ENCODE measurements around the gene TUBA3D.
"Not testable (repeated sequence)": the region's sequence is repeated elsewhere in the genome, so short reads cannot be mapped to it uniquely, and the experiment has no call there.

TUBA3D gene

DNA sequence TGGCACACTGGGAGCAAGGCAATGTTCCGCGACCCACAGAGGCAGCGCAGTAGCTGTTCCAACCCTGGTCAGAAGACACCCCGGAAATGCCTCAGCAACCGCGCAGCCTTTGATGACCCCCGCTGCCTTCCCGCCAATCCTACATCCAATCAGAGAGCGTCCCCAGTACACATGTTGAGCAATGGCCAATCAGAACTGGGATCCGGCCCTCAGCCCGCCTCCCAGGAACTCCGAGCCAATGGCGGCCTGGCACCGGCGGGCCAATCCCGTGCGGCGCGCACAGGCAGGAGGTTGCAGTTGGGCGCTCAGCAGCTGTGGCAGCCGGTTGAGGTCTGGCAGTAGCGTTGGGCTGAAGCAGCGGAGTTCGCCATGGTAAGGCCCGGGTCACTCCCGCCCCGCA lies at the start of gene TUBA3D:
TUBA3D (plus strand) TSS at position 289 of the 400 bp plus-strand sequence; CDS start at position 370, 81 bp downstream.
- no peaks in the 10 kb centered on the region for H3K4me1 Mint-ChIP-seq
- H3K4me3 Mint-ChIP-seq: no peak within 1 kb of the TSS
- peaks cover 4% of the 10 kb centered on the region for H3K36me3 Mint-ChIP-seq
- no peaks in the 10 kb centered on the region for H3K27me3 Mint-ChIP-seq
- no peak within 1 kb of the TSS for H3K27ac Mint-ChIP-seq
- no peaks in the 10 kb centered on the region for H3K9me3 Mint-ChIP-seq

DNA sequence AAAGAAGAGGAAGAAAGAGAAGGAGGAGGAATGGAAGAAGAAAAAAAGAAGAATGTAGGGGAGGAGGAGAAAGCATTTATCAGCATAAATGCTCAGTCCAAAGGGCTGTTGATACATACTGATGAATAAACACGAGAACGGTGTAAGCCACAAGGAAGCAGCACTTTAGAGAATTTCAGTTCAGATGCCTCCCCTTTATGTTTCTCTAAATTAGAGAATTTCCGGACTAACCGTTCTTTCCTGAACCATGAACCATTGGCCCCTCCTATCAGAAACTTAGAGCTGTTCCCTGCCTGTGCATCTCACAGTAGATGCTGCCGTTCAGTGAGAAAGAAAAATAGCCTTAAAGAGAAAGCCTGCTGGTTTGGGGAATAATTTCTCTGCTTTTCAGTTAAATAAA lies 49.2 kb upstream of the TUBA3D start:
- H3K9me3 Mint-ChIP-seq: no peaks in the 10 kb centered on the region
- H3K4me1 Mint-ChIP-seq: peaks cover 5% of the 10 kb centered on the region
- no peak overlapping the region for H3K4me3 Mint-ChIP-seq
- no peaks in the 10 kb centered on the region for H3K36me3 Mint-ChIP-seq
- peaks cover 54% of the 10 kb centered on the region for H3K27me3 Mint-ChIP-seq
- H3K27ac Mint-ChIP-seq: no peak overlapping the region

DNA sequence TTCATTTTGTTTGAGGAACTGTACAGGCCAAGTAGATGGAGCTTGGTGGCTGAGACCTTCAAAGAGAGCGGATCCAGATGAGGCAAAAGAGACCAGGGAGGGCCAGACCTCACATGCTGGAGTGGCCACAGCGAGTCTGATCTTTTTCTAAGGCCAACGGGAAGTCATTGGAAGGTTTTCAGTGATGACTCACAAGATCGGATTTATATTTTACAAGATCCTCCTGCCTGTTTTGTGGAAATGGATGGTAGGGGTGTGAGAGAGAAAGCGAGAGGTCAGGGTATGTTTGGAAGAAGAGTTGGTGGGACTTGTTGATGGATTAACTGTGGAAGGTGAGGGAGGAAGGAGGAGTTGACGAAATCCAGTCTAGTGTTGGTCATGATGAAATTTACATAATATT lies 44.6 kb upstream of the TUBA3D start:
- Mint-ChIP-seq H3K36me3 (no peaks in the 10 kb centered on the region), H3K9me3 (no peaks in the 10 kb centered on the region), H3K27me3 (peaks cover 42% of the 10 kb centered on the region), H3K4me3 (no peak overlapping the region), H3K27ac (no peak overlapping the region), H3K4me1 (peaks cover 2% of the 10 kb centered on the region)

DNA sequence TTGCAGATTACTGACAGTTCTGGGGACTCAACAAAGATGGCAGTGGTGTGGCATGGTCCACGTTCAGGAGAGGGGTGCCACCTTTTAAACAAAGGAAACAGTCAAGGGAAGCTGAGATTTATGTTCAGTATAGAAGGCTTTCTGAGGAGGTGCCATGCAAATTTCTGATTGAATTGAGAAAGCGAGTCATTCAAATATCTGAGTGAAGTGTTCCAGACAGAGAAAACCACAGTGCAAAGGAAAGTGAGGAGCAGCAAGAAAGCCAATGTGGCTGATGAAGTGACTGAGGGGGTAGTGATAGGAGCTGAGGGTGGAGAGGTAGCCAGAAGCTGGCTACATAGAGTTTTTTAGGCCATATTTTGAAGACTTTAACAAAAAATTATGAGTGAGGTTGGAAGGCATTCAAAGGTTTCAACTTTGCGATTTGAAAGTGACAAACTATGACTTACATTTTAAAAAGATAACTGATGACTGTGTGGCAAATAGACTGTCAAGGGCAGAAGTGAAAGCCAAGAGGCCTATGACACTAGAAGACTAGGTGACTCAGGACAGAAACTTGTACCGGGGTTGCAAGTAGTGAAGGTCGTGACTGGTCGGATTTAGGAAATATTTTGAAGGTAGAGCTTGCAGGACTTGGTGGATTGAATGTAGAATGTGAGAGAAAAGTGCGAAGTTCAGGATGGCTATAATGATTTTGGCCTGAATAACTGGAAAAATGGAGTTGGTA lies 35.0 kb upstream of the TUBA3D start:
- not testable (repeated sequence) for H3K9me3 Mint-ChIP-seq, H3K4me3 Mint-ChIP-seq, H3K4me1 Mint-ChIP-seq, H3K27me3 Mint-ChIP-seq, H3K36me3 Mint-ChIP-seq
- peak overlapping the region; percentile 74 for H3K27ac Mint-ChIP-seq

DNA sequence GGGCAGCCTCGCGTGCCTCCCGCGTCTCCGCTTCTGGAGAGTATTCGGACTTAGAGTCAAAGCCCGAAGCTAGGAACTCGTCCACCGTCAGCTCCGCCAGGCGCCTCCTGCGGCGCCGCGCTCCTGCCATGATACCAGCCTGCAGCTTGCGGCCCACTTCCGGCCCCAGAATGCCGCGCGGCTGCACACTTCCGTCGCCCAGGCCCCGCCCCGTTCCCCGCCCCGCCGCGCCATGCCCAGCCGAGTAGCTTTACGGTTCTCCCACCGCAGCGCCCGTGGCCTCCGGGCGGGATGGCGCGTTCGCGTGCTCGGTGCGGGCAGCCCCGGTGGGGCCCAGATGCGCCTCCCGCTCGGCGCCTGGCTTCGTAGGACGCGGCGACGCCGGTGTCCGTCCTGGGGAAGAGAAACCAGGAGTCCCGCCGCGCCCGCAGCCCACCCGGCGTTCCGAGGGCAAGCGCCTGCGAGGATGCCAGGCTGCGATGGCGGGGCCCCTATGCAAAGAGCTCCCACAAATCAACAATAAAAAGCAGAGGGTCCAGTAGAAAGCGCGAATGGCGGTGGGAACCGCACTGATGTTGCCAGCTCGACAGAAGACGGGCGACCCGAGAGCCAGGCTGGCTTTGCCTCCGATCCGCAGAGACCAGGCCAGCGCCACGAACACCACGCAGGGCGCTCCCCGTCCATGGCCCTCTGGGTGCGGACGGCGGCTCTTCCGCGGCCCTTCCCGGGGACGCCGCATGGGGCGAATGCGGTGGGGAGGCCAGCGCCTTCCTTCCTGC lies 31.0 kb upstream of the TUBA3D start:
- not testable (repeated sequence) for H3K27me3 Mint-ChIP-seq, H3K9me3 Mint-ChIP-seq, H3K36me3 Mint-ChIP-seq, H3K4me3 Mint-ChIP-seq, H3K4me1 Mint-ChIP-seq, H3K27ac Mint-ChIP-seq

DNA sequence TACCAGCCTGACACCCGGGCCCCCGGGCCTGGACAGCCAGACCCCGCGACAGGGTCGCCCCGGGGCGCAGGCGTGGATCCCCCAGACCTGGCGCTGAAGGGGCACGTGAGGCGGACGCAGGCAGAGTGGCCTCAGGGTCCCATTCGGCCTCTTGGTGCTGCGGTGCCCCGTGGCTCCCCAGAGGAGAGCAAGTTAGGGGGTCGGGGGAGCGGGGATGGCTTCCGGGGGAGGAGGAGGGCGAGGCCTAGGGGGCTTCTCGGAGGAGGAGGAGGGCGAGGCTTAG lies 30.5 kb upstream of the TUBA3D start:
- not testable (repeated sequence) for H3K27me3 Mint-ChIP-seq, H3K9me3 Mint-ChIP-seq, H3K36me3 Mint-ChIP-seq, H3K27ac Mint-ChIP-seq, H3K4me3 Mint-ChIP-seq, H3K4me1 Mint-ChIP-seq

DNA sequence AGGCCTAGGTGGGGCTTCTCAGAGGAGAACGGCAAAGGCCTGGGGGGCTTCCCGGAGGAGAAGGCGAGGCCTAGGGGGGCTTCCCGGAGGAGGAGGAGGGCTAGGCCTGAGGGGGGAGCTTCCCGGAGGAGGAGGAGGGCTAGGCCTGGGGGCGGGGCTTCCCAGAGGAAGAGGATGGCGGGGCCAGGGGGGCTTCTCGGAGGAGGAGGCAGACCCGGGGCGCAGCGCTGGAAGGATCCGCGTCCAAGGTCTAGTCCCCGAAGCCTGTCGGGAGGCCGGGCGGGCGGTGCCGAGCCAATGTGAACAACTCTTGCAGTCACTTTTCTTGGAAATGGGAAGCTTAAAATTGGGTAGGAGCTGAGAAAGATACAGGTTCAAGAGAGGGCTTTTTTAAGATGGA lies 30.0 kb upstream of the TUBA3D start:
- Mint-ChIP-seq H3K9me3 (no peaks in the 10 kb centered on the region), H3K27me3 (peaks cover 3% of the 10 kb centered on the region), H3K36me3 (no peaks in the 10 kb centered on the region), H3K4me3 (no peak overlapping the region), H3K27ac (no peak overlapping the region), H3K4me1 (peaks cover 5% of the 10 kb centered on the region)

DNA sequence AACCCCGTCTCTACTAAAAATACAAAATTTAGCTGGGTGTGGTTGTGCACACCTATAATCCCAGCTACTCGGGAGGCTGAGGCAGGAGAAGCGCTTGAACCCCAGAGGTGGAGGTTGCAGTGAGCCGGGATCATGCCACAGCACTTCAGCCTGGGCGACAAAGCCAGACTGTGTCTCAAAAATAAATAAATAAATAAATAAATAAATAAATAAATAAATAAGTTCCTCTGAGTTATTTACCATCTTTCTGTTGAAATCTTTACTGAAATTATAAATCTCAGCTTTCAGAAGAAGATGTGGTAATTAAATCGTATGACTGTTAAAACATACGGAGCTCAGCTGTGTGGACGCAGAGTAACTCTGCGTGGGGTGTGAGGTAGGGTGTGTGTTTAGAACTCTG lies 27.9 kb upstream of the TUBA3D start:
- not testable (repeated sequence) for H3K4me1 Mint-ChIP-seq, H3K27me3 Mint-ChIP-seq, H3K36me3 Mint-ChIP-seq, H3K27ac Mint-ChIP-seq, H3K9me3 Mint-ChIP-seq, H3K4me3 Mint-ChIP-seq

DNA sequence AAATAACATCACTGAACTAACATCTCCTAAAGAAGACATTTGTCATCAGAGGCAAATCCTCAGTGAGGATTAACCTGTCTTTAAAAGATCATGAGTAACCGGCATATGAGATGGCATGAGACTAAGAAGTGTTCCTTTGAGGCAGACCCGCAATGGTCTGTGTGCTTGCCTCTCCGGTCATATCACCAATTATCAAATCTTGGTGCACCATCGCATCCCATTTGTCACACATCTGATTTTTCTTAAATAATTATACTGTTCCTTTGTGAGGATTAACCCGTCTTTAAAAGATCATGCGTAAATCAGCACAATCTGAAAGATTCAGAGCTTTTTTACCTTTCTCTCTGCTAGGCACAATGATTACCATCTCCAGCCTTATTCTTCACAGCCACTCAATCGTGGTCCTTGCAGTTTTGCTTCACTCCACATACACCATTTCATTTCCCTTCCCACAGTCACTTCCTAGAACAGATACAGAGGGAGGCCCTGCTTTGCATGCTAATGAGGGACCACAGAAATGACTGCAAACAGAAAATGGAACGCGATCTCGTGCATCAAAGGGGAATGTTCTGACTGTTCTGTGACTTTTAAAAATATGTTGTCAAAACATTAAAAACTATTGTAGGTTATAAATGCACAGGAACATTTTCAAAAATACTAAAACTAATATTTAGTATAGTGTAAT lies 24.5 kb upstream of the TUBA3D start:
- H3K4me1 Mint-ChIP-seq, H3K36me3 Mint-ChIP-seq, H3K9me3 Mint-ChIP-seq, H3K4me3 Mint-ChIP-seq, H3K27me3 Mint-ChIP-seq, H3K27ac Mint-ChIP-seq: not testable (repeated sequence)

DNA sequence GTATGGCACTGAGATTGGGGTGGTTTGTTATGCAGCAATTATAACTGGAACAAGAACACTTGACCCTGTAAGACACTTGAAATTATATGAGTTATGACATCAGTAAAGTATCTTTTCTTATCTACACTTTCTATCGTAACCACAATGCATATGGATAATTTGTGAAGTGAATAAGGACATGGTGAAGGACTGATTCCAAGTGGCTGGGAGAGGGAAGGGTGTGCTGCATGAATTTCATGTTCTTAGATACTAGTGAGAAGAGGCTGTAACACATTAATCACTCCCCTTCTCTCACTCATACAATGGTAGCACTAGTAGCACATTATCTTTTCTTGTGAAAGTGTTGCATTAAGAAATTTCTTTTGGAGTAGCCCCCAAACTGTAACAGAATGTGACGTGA lies 21.0 kb upstream of the TUBA3D start:
- not testable (repeated sequence) for H3K4me1 Mint-ChIP-seq, H3K9me3 Mint-ChIP-seq, H3K27ac Mint-ChIP-seq, H3K36me3 Mint-ChIP-seq, H3K4me3 Mint-ChIP-seq
- peaks cover 17% of the 10 kb centered on the region for H3K27me3 Mint-ChIP-seq

DNA sequence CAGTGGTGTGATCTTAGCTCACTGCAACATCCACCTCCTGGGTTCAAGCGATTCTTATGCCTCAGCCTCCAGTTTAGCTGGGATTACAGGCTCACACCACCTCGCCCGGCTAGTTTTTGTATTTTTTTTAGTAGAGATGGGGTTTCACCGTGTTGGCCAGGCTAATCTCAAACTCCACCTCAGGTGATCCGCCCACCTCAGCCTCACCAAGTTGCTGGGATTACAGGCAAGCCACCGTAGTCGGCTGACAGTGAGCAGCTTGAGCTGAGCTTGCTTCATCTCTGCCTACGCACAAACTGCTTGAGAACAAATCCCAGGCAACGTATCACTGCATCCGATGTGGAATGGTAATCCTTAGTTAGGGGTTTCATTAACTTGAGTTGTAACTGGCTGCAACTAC lies 8.2 kb upstream of the TUBA3D start:
- H3K36me3 Mint-ChIP-seq, H3K4me3 Mint-ChIP-seq, H3K9me3 Mint-ChIP-seq, H3K27me3 Mint-ChIP-seq, H3K4me1 Mint-ChIP-seq, H3K27ac Mint-ChIP-seq: not testable (repeated sequence)

DNA sequence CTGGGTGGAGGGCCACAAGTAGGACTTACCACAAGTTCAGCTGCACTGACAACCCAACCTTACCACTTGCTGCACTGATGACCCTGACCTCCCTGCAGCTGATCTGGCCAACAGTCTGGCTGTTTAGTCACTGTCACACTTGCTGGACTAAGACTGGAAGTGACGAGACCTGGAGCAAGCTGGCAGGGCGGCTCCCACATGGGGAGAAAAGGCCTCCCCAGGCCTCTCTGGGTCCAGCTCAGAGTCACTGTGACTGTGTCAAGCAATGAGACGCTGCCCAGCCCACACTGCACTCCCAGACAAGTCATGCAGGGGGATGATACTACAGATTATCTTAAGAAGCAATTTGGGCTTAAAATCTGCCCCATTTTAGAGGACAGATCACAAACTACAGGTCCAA lies 5.0 kb upstream of the TUBA3D start:
- H3K4me1 Mint-ChIP-seq, H3K9me3 Mint-ChIP-seq, H3K36me3 Mint-ChIP-seq, H3K27ac Mint-ChIP-seq, H3K27me3 Mint-ChIP-seq, H3K4me3 Mint-ChIP-seq: not testable (repeated sequence)

DNA sequence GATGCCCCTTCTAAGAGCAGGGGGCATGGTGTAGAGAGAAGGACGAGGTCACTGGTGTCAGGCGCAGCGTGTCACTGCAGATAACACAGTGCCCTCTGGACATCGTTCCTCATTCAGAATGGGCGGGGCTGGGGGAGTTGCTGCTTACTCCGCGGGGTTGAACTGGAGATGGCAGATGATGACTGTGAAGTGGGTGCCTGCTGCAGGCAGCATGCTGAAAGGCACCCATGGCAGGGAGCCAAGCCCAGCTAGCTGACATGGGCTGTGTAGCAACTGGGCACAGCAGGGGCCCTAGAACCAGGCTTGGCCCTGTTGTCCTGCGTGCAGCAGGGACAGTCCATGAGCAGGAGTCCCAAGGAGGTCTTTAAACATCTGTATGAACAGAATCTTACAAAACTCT lies 4.3 kb upstream of the TUBA3D start:
- H3K4me1 Mint-ChIP-seq, H3K27me3 Mint-ChIP-seq, H3K4me3 Mint-ChIP-seq, H3K9me3 Mint-ChIP-seq, H3K27ac Mint-ChIP-seq, H3K36me3 Mint-ChIP-seq: not testable (repeated sequence)

DNA sequence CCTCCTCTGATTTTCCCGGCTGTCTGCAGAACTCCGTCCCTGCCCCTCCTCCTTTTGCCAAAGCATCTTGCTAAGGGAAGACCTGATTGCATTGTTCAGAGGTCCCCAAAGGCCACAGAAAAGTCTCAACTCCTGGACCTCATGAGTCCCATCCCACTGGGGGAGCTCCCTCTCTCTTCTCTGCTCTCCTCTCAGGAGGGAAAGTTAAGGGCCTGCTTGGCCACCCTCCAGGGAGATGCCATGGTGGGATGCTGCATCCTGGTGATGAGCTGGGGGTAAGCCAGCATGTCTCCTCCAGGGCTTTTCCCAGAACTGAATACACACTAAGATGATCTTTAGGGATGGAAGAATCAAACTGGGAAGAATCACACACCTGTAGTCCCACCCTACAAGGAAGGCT lies 2.7 kb upstream of the TUBA3D start:
- H3K4me1 Mint-ChIP-seq, H3K27ac Mint-ChIP-seq, H3K27me3 Mint-ChIP-seq, H3K36me3 Mint-ChIP-seq, H3K4me3 Mint-ChIP-seq, H3K9me3 Mint-ChIP-seq: not testable (repeated sequence)

DNA sequence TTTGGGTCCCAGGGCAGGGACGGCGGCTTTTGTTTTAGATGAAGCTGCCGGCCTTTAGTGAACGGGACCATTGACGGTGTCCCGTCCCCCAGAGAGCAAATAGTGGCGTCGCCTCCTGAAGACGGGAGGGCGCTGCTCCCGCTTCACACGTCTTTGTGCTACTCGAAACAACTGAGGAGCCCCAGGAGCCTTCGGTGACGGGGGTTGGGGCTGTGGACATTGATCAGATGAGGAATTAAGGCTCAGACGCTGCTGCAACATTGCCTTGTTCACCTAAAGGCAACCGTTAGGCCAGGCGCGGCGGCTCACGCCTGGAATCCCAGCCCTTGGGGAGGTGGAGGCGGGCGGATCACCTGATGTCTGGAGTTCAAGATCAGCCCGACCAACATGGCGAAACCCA lies 444 bp downstream of the TUBA3D start:
- not testable (repeated sequence) for H3K4me1 Mint-ChIP-seq, H3K27ac Mint-ChIP-seq, H3K9me3 Mint-ChIP-seq, H3K4me3 Mint-ChIP-seq, H3K36me3 Mint-ChIP-seq, H3K27me3 Mint-ChIP-seq

DNA sequence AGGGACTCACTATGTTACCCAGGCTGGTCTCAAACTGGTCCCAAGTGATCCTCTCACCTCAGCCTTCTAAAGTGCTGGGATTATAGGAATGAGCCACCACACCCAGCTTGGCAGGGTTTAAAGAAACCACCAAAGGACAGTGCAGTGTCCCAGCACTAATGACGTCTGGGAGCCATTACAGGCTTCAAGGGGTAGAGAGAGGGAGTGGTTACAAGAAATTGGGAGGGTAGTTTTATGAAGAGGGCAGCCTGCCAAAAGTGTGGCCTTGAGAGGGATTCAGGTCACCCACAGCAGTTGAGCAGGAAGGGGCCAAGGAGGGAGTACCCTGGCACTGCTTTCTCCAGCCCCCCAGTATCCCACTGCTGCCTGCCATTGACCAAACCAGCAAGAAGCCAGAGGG lies 1.3 kb downstream of the TUBA3D start:
- not testable (repeated sequence) for H3K27ac Mint-ChIP-seq, H3K4me3 Mint-ChIP-seq, H3K36me3 Mint-ChIP-seq

More for the DNA sequence above, 1.3 kb downstream of the TUBA3D start:
- not testable (repeated sequence) for H3K4me1 Mint-ChIP-seq, H3K27me3 Mint-ChIP-seq, H3K9me3 Mint-ChIP-seq
